Stimulated activated CD4-positive, alpha-beta T cell treated with anti-CD3 and anti-CD28 coated beads, Interleukin-2, amount 100 ng/mL, for 4 hours (primary cell): ENCODE measurements around the gene CX3CL1.

ENCODE experiments used
- DNase-seq: peaks from one replicate; pipeline ENCODE4 v3.0.0-alpha.2; 2020; ENCODE audit warnings: low read depth

The CX3CL1 gene

DNA sequence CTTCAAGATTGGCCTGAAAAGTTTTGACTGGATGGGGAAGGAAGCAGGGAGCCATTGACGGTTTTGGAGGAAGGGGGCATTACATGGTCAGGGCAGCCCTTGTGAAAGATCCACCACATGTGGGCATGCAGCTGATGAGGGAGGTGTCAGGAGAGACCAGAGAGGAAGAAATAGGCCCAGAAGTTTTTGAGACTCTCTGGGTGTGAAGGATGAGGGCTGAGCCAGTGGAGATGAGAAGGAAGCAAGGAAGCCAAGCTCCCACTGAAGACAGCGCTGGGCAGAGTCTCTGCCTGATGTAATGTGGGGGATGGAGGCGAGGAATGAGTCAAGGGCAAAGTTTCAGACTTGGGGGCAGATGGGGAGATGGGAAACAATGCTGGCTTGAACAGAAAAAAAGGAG lies 32.8 kb downstream of the CX3CL1 start:
- DNase-seq, result no peak

- no peak for DNase-seq
Measured at GRCh38 chr16:57406881-57407280, 34.6 kb downstream of the CX3CL1 start.

DNA sequence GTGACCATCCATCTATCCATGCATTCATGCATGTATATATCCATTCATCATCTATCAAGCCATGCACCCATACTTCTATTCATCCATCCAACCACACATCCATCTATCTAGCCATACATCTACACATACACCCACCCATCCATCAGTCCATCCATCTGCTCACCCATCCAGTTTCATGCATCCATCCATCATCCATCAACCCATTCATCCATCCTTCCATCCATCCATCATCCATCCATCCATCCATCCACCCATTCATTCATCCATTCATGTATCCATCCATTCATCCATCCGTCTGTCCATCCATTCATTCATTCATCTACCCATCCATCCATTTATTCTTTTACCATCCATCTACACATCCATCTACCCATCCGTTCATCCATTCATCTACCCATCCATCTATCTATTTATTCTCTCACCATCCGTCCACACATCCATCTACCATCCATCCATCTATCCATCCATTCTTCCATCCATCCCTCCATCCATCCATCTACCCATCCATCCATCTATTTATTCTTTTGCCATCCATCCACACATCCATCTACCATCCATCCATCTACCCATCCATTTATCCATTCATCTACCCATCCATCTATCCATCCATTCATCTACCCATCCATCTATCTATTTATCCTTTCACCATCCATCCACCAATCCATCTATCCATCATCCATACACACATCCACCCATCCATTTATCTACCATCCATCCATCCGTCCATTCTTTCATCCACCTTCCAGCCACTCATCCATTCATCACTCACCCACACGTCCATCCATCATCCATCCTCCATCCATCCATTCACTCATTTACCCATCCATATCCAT lies 35.4 kb downstream of the CX3CL1 start:
- no peak for DNase-seq

DNA sequence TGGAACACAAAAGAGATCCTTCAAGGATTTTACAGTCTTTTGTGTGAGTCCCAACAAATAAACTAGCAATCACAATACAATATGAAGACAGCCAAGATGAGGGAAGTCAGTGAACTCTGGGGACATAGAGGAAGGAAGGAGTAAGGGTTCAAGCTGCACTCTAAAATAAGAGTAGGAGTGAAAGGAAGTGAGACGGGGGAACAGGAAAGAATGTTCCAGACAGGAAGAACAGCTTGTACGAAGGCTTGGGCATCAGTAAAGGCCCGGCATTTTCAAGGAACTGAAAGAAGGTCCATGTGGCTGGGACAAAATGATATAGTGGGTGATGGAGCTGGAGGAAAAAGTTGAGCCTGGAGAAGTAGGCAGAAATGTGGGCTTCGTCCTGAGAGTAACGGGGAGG lies 36.8 kb downstream of the CX3CL1 start:
- no peak for DNase-seq

DNA sequence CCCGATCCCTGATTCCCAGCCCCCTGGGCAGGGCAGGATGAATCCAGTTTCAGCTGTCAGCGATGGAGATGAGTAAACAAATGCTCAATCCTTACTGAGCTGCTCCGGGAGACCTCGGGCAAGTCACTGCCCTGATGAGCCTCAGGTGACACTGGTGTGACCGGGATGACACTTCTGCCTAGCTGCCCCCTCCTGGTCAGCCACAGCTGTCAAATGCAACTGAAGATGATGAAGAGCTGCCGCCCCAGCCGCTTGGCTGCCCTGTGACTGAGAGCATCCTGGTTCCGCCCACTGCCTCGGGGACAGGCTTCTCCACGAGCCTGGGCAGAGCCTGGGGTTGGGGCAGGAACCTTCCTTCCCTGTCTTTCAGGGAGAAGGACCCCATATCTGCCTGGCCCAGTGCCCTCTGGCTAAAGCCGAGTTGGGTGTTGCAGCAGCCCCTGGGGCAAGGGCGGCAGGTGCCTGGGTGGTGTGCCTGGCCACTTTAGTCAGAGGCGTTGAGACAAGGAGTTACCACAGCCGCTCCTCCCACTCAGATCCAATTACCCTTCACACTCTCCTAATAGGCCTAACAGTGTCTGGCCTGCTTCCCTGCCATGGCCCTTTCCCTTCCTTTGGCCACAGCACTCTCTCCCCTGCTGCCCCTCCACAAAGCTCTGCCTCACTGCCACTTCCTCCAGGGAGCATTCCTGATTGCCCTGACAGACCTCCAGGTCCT lies 37.7 kb downstream of the CX3CL1 start:
- no peak for DNase-seq

DNA sequence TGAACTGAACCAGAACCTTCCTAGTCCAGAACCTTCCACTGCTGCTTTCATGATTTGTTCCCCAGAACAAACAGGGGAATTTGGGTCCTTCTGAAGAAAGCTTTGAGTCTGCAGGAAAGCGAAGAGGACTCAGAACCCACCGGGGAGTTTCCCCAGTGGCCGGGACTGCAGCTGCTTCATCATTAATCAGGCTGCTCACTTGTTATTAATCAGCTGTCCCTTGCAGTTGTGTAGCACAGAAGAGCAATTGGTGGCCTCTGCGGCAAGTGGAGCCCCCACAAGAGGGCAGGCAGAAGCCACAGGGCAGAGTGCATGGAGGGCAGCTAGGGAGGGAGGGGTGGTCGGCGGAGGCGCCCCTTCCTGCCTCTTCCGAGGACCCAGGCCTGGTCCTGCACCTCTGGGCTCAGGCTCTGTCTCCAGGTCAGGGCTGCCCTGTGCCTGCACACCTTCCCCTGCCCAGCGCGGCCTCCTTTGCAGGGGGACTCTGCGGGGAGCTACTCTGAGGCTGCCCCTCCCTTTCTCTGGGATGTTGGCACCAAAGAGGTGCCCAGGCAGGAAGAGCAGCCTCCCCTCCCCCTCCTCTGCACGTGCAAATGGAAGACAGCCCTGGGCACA lies 39.2 kb downstream of the CX3CL1 start:
- no peak for DNase-seq

DNA sequence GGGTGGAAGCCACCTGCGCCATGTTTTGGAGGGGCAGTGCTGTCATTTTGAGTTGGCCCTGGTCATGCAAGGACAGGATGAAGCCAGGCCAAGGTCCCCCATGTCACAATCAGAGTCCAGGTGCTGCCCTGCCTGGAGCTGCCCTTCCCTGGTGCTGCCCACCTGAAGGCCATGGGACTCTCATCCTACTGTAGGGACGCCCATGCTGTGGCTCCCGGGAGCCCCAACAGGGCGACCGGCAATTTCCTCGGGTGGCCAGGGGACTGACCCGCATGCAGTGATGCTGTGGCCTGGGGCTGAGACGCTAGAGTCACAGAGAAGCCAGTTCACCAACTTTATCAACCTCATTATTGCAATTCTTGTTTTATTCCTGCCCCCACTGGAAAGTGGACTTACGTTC lies 40.3 kb downstream of the CX3CL1 start:
- DNase-seq, result no peak

DNA sequence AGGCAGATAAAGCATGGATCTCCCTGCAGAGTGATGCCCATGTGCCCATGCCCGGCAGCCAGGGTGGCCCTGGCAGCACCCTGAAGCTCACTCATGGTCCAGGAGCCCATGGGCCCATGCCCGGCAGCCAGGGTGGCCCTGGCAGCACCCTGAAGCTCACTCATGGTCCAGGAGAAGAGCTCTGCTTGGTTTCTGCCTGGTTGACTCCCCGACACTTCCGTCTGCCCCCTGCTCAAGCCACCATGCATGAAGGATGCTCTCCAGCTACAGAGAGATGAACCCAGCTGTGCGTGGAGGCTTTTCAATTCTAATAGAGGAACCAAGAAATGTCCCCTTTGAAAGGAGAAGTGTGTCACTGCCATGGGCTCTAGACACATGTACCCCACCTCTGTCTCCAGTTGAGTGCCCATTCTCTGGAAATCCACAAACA lies 41.0 kb downstream of the CX3CL1 start:
- DNase-seq, result no peak

DNA sequence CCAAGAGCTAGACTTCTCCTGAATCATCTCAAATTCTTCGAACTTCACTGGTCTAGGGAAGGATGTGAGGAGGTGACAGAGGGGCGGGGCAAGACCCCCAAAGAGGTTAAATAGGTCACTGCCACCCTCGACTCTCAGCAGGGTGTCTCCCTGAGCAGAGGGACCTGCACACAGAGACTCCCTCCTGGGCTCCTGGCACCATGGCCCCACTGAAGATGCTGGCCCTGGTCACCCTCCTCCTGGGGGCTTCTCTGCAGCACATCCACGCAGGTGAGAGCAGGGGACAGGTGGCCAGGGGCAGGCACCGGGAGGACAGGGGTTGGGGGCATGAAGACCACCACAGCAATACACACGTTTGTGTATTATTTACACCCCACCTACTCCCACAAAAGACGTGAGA lies 41.4 kb downstream of the CX3CL1 start:
- DNase-seq, result no peak

GRCh38 chr16:57416084-57416483 lies 43.8 kb downstream of the CX3CL1 start:
- DNase-seq, result no peak

DNA sequence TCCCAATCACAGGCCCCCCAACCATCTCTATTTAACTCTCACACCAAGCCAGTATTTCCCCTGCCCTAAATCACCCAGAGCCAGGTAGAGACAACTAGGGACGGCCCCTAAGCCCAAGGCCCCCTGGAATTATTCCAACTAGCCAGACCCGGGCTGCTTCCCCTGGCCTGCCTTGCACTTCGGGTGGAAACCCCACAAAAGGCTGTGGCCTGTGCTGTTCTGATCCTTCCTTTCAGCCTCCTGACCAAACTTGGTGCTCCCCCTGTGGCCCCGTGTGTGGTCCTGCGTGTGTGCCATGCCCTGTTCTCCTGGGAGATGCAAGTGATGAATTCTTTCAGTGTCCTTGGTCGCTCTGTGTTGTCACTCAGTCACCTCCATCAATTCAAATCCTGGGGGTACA lies 47.2 kb downstream of the CX3CL1 start:
- DNase-seq, result no peak

DNA sequence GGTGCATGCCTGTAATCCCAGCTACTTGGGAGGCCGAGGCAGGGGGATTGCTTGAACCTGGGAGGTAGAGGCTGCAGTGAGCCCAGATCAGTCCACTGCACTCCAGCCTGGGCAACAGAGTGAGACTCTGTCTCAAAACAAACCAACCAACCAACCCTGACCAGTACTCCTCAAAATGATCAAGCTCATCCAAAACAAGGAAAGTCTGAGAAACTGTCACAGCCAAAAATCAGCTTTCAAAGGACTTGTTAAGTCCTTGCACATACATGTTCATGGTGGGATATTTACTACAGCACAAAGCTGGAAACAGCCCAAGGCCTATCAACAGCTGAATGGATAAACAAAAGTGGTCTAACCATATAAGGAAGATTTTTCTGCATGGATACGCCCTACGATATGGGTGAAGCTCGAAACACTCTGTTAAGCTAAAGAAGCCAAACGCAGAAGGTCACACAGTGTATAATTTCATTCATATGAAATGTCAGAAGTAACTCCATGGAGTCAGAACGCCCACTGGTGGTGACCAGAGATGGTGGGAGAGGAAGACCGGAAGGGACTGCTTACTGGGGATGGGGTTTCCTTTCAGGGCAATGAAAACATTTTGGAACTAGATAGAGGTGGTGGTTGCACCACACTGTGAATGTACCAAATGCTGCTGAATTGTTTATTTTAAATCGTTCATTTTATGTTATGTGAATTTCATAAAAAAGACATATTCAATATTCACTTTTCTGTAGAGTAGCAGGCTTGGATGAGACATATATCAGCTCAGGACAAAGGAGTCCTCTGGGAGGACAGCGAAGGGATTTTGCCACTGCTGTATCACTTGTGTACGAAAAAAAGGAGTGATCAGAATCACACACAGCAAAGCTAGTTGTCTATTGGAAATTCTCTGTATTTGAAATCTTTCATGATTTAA lies 50.0 kb downstream of the CX3CL1 start:
- no peak for DNase-seq

DNA sequence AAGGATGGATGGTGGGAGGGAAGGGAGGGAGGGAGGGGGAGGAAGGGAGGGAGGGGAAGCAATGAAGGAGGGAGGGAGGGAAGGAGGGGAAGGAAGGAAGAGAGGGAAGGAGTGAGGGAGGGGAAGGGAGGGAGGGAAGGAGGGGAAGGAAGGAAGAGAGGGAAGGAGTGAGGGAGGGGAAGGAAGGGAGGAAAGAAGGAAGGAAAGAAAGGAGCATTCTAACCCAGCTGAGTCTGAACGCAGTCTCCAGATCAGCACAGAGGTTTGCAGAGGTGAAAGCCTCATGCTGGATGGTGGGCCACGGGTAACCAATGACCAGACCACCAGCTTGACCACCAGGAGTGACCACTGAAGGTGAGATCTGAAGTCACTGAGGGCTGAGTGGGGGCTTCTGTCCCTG lies 50.9 kb downstream of the CX3CL1 start:
- no peak for DNase-seq

DNA sequence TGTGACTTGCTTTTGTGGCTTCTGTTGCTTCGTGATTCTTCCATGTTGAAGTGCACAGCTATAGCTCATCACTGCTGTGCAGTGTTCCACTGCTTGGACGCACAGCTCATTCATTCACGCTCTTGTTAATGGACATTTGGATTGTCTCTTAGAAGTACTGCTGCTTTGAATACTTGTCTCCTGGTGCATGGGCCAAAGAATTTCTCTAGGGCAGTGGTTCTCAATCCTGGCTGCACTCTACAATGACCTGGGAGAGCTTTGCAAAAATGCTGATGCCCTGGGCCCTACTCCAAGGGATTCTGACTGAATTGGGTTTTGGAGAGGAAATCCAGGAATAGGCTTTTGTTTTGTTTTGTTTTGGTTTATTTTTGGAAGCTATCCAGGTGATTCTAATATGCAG lies 52.3 kb downstream of the CX3CL1 start:
- DNase-seq, result no peak

DNA sequence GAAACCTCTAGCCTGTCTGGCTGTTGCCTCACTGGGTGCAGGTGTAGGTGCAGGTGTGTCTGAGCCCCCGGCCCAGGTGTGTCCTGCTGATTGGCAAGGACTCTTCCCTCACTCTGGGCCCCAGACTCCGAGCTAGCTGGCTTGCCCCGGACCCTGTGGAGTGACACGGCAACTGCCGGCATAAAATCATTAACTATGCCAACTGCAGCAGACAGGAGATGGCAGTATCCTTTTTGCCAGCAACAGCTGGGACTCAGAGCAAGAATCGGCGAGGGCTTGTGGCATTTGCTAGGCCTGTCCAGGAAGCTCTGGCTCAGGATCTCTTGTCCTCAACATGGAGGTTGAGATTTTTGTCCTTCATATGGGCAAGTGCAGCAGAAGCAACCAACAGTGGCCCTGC lies 54.1 kb downstream of the CX3CL1 start:
- DNase-seq, result no peak

DNA sequence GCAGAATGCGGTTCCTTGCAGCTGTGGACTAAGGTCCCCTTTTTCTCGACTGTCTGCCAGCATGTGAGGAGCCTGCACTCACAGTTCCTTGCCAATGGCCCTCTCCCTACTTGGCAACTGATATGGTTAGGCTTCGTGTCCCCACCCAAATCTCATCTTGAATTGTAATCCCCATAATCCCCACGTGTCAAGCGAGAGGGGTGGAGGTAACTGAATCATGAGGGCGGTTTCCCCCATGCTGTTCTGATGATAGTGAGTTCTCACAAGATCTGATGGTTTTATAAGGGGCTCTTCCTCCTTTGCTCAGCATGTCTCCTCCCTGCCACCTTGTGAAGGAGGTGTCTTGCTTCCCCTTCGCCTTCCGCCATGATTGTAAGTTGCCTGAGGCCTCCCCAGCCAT lies 55.0 kb downstream of the CX3CL1 start:
- no peak for DNase-seq

- DNase-seq, result no peak
Measured at GRCh38 chr16:57427824-57428223, 55.5 kb downstream of the CX3CL1 start.

DNA sequence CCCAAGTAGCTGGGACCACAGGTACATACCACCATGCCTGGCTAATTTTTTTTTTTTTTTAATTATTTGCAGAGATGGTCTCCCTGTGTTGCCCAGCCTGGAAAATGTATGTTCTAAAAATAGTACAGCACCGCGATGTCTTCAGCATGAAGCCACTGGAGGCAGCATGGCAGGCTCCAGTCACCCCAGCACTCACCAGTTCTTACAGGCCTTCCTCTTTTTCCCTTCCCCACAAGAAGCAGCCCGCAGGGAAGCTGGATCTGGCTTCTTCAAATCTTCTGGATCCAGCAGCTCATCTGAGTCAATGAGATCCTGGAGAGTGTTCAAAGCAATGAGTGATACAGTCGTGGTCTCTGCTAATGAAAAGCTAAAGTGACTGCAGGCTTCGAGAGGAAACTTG lies 58.7 kb downstream of the CX3CL1 start:
- no peak for DNase-seq

DNA sequence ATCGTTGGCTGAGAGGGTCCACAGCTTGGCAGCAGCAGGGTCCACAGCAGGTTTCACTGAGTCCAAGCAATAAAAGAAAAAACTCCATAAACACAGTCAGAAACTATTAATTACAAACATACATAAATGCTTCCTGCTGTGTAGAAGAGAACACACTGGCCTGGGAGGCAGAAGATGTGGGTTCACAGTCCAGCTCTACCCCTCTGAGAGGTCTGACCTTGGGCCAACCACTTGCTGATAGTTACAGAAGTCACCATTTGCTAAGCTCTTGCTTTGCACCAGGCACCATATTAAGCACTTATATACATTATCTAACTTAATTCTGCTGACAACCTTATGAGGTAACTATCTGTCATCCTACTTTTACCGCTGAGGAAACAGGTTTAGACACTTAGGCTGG lies 60.2 kb downstream of the CX3CL1 start:
- DNase-seq, result no peak

DNA sequence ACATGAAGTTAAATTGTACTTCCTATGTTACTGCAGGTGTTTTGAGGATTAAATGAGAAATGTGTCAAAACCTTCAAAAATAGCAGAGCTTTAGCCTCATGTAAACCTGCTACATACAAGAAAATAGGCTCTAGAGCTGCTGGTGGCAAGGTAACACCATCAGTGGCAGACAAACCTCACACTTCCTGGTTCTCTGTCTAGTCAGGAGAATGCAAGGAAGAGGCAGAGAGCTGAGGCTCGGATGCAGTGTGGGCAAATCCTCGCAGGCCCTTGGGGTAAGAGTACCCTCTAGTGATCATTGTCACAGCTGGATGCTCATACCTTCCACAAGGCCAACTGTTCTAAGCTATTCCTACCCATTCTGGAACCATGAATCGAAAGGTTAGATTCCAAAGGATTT lies 60.7 kb downstream of the CX3CL1 start:
- no peak for DNase-seq

- DNase-seq, result no peak
Measured at GRCh38 chr16:57434003-57434402, 61.7 kb downstream of the CX3CL1 start.
